ENCODE data around the gene MORN5.
"Not testable (repeated sequence)": the region's sequence is repeated elsewhere in the genome, so short reads cannot be mapped to it uniquely, and the experiment has no call there.

MORN5 gene

DNA sequence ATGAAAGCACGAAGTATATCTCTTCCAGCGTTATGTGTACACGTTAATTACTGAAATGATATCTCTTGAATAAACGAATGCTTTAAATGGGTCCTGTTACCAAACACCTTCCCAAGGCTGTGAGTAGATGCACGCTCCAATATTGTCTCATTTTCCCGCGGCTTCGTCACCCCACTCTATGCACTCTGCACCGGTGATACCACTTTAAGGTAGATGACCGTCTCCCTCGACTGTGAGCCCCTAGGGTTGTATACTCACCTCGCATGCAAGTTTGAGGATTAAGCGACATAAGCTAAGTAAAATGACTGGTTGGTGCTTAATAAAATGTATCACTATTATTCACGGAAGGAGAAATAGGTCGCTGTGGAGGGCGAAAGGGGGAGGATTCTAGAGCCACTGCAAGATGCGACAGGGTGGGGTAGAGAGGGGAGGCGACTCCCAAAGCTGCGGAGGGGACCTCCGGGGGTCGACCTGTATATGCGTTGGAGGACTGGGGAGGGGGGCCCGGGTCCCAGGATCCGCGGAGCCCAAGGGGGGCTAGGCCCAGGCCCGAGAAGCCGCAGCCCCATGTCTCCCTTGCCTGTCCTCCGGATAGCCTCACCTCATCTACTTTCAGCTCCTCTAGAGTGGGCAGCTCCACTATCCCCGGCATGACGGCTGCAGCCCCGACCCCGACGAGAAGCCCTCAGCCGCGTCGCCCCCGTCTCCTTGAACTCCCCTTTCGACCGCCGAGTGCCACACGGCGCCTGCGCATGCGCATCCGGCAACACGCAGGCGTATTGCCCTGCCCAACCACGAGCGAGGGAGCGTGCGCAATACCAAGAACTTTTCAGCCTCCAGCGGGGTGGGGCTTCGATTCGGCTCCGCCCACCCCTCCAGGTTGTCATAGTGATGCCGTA is at the start of gene MORN5, which contains the start of gene NDUFA8:
MORN5 (plus strand) TSS at position 883 of the 899 bp plus-strand sequence. CDS start 65 bp downstream, outside the sequence.
NDUFA8 (minus strand) TSS at position 754 of the 899 bp plus-strand sequence; CDS start at position 652, 102 bp downstream.
- DNase-seq: peak; percentile 95

DNA sequence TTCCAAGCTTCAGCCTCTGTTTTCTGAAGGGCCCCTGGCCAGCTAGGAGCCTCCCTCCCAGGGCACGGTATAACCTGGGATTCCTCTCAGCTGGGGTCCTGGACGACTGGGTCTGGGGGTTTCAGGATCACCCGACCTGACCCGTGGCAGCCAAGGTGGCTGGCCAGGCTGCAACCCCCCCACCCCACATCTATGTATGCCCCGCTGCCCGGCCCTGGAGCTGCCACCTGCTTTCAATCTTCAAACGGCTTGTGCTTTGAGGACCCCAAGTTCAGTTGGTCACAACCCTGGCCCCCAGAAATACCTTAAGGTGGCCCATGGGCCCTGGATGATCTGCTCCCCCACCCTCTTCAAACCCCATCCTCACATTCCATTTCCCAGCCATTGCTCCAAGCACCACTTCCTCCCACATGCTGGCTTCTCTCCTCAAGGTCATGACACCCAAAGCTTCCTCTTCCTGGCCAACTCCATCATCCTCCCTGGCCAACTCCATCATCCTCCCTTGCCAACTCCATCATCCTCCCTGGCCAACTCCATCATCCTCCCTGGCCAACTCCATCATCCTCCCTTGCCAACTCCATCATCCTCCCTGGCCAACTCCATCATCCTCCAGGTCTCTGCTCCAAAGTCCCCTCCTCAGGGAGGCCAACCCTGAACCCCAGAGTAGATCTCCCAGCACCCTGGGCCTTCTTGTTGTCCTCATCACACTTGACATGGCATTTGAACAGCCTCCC is 49.4 kb upstream of the MORN5 start:
- no peak for DNase-seq

DNA sequence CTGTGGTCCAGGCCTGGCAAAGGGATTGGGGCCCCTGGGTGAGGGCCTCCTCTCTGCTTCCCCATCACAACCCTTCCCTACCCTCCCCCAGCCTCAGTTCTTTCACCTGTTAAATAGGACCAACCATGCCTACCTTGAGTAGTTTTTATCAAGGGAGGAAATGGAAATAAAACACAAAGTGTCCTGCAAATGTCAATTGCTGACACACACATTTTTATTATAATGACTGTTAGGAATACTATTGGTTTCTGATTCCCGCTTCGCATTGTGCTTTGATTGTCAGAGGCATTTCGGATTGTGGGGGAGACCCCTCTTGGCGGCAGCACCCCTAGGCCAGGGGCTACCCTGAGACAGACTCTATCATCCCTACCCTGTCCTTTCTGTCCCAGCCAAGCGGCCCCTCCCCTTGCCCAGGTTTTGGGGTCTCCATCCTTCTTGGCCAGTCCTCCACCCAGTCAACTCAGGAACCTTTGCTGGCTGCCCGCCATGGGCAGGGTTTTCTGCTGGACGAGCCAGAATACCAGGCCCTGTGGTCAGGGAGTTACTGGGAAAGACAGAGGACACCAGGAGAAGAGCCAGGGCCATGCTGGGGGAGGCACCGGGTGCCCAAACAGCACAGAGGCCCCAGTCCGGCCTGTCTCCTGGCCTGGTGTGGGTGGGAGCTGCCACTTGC is 48.2 kb upstream of the MORN5 start:
- DNase-seq: no peak

DNA sequence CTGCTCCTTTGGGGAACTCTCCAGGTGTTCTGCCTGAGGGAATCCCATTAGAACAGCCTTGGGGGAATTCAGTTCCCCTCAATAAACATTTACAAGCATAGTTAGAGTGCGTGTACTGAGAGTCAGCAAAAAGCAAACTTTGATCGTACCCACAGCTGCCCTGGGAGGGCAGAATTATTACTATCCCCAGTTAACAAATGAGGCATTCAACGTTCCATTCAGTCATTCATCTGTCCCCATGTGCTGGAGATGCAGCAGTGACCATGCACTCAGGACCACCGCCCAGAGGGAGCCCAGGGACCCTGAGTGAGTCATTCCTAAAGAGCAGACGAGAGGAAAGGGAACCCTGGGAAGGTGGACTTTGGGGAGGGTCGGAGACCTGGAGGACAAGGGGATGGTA is 47.5 kb upstream of the MORN5 start:
- no peak for DNase-seq

DNA sequence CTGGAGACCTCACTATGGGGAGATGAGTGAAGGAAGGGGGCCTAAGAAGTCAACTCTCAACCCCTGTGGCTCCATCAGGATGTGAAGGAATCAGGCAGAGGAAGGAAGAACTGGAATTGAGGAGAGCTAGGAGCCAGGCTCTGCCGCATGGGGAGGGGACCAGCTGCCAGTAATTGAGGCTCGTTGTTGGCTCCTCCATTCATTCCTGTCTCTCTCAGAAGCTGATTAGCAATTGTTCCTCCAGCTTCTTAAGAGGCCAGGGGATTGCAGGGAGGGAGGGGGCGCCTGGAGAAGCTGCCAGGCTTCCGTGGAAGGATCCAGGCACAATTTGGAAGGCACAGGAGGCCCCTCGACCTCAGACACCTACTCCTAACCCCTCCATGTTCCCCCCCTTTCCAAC is 46.1 kb upstream of the MORN5 start:
- no peak for DNase-seq

DNA sequence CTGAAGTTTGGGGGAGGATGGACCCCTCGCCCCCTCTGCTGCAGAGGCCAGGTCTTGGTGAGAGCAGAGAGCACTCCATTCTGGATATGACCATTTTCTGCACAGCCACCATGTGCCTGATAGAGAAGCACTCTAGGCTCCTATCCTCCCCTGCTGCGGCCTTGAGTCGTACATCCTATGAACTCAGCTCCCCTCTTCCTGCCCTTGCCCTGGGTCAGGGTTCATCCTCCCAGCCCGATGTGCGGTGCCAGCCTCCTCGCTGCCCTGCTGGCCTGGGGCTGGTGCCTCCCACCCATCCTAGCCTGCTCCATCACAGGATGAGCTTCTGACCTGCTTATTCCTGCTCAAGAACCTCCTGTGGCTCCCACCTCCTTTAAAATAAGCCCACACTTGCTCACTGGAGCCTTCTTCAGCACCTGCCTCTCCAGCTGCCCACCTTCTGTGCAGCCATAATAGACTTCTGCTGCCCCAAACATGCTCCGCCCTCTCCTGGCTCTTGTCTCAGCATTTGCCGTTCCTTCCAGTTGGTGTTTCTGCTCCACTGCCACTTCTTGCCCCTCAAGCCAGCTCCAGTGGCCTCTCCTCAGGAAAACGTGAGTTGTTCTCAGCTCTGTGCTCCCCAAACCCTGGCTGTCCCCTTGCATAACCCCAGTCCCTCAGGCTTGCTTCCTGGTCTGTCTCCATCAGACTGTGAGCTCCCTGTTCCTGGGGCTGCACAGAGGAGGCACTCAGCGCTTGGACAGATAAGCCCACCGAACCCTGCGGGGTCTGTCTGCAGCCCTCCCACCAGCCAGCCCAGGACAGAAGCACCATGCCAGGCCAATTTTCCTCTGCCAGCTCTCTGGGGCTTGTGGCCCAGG is 44.3 kb upstream of the MORN5 start:
- no peak for DNase-seq

DNA sequence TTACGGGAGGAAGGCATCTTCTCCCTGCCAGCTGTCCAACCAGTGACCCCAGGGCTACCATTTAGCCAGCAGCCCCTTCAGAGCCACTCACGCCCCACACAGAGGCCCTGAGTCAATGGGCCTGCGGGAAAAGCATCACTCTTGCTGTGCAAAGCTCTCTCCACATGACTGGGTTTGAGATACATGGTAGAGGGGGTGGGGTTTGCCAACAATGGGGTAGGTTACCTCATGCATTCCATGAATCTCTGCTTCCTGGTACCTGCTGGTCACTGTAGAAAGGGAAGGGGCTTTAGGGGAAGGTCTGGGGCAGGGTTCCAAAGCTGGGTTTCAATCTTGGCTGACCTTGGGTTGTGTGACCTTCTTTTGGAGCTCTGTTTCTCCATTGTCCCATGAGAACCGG is 43.7 kb upstream of the MORN5 start:
- DNase-seq: no peak

DNA sequence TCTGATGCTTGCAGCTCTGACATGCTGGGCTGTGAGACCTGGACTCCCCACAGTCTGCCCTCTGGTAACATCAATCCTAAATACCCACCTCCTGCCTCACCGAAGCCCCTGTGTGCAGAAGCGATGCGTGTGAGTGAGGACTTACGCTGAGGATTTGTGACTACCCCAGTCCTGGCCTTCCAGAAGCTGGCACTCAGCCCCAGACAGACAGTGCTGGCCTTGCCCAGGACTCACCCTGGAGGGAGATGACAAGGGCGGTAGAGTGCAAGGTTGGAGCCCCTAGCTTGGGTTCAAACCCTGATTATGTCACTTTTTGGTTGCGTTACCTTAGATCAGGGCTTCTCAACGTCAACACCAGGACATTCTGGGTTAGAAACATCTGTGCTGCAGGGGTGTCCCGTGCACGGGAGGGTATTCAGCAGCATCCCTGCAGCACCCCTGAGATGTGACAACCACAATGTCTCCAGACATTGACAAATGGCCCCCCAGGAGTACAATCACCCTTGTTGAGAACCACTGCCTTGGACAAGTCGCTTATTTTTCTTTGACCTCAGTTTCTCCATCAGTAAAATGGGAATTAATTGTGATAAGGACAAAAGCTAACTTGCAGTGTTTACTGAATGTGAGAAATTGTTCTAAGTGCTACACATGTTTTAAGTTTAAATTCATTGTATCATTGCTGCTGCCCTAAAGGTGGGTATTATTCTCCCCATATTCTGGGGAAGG is 43.1 kb upstream of the MORN5 start:
- DNase-seq: no peak

DNA sequence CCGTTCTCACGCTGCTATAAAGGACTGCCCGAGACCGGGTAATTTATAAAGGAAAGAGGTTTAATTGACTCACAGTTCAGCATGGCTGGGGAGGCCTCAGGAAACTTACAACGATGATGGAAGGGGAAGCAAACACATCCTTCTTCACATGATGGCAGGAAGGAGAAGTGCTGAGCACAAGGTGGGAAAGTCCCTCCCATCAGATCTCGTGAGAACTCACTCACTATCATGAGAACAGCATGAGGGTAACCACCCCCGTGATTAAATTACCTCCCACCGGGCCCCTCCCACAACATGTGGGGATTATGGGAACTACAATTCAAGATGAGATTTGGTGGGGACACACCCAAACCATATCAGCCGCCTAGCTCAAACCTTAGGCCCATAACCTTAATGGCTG is 42.5 kb upstream of the MORN5 start:
- not testable (repeated sequence) for DNase-seq

DNA sequence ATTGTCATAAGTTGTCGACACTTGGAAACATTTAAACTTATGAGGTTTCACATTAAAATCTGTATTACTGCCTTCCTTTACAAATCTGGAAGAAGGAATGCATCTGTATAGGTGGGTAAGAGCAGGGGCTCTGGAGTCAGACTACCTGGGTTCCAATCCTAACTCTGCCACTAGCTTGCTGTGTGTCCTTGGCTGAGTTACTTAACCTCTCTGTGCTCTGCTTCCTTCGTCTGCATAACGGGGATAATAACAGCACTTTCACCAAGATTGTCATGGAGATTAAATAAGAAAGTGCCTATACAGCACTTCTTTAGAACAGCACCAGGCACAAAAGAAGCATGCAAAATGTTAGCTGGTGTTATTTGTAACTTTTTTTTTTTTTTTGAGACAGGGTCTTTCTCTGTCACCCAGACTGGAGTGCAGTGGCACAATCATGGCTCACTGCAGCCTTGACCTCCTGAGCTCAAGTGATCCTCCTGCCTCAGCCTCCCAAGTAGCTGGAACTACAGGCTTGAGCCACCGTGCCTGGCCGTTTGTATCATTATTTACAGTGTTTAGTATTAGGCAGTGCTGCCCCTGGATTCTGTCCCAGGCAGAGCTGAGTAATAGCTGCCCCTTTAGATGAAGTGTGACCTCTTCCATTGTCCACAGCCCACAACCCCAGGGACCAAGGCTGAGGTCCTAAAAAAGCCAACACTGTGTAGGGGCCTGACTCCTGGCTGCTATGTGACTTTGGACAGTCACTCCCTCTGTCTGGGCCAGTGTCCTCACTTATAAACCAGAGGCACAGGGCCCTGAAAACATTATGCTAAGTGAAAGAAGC is 41.2 kb upstream of the MORN5 start:
- no peak for DNase-seq

DNA sequence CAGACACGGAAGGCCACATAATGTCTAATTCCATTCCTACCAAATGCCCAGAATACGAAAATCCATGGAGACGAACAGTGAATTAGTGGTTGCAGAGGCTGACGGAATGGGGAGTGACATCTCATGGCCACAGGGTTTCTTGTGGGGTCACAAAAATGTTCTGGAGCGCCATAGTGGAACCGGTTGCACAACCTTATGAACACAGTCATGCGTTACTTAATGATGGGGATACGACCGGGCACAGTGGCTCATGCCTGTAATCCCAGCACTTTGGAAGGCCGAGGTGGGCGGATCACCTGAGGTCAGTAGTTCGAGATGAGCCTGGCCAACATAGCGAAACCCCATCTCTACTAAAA is 40.6 kb upstream of the MORN5 start:
- no peak for DNase-seq

DNA sequence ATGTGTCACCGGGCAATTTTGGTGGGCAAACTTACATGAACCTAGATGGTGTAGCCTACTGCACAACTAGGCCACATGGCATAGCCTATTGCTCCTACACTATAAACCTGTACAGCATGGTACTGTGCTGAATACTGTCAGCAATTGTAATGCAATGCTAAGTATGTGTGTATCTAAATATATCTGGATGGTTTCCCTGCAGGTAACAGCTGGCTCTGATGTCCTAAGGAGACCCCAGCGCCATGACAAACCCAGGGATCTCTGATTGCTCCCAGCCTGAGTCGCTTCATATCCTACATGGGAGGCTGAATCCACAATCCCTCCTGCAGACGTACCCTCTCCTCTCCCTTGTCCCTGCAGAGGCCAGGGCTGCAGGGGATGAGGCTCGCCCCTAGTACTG is 40.0 kb upstream of the MORN5 start:
- no peak for DNase-seq

DNA sequence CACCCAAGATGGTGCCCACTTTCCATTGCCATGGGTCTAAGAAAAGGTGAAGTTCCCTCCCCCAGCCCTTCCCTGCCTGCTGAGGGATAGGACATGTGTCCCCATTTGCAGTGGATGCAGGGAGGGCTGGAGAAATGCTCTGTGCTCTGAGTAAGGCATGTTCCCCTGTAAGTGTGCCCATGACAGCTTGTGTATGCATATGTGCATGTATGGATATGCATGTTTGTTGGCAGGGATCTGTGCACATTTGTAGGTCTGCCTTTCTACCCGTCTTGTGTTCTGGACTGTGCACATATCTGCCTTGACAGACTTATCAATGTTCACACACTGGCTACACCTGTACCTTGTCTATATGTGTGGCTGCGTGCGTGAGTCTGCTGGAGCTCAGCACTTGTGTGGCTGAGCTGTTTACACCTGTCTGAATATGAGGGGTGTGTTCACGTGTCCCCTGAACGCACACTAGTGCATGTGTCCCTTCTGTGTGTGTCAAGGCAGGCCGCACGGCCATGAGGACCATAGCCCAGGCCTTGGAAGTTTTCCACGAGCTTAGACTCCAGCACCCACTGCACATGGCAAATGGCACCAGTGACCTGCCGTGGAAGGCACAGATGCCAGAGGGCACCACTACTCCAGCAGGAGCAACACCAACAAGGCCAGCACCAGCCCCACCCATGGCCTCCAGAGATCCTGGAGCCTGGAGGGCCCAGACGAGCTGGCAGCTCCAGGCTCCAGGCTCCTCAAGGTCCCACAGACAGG is 39.2 kb upstream of the MORN5 start:
- DNase-seq: no peak

DNA sequence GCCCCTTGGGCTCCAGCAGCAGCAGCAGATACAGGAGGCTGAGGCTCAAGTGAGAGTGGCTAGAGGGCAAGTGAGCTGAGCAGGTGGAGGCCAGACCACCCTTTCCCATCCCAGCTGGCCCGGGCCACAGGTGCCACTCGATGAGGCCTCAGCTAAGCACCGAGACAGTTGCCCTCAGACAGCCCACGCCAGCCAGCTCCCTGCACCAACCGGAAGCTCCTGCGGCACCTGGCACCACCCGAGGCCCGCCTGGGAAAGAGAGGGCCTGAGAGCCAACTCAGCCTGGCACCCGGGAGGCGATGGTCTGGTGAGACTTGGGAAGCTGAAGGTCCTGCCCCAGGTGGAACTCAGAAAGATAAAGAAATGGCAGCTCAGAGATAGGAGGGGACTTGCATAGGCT is 38.3 kb upstream of the MORN5 start:
- DNase-seq: no peak

DNA sequence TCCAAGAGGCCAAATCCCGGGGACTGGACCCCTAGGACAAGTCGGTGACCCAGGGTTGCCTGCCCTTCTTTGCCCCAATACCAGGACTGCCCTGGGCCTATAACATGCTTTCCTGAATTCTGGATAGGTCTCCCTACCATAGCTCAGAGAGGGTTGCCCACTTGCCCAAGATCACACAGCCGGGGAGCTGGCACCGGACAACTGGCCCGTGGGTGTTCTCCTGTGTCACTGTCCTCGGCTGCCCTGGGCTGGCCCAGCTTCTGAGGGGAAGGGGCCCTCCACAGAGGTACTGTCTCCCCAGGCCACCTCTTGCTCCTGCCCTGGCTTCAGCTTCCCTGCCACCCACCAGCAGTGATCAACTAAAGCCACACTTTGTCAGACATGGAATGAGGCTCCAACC is 37.8 kb upstream of the MORN5 start:
- no peak for DNase-seq

DNA sequence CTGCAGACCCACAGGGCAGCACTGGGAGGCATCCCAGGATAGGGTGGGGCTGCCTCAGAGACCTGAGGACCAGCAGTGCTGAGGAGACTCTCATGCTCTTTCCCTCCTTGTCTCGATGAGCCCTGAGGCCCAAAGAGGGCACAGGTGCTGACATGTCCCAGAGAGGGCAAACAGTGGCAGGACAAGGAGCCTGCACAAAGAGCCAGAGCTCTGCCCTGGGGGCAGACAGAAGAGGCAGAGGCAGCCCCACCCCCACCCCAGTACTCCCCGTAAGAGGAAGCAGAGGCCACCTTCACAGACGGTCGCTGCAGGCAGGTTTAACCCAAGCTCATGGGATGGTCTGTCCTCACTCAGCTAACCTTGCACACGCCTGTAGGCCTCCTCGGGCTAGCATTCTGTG is 37.2 kb upstream of the MORN5 start:
- DNase-seq: no peak

DNA sequence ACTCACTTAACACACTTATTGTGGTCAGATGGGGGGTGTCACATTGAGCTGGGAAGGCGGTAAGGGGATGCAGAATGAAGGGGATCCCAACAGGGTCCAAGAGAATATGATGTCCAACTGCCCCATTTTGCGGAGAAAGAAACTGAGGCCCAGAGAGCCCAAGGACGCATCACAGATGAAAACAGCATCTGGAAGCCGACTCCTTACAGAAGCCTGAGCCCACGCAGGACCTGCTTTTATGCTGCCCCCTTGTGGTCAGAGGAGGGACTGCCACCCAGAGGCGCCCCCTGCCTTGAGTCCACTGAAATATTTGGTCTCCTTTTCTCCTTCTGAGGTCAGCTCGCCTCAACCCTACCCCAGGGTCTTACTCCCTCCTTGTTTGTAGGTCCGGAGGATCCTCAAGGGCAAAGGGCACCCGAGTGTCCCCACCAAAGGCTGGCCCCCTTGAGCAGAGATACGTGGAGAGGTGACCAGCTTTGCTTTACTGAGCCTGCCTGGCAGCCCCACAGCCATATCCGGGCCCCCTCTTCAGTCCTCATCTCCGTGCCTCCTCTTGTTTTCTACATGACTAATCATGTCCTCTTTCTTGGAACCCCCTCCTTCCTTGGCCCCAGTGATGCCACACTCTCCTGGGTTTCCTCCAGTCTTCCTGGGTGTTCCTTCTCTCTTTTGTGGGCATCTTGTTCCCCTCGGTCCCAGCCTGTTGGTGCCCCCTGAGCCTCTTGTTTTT is 36.6 kb upstream of the MORN5 start:
- peak; percentile 50 for DNase-seq

DNA sequence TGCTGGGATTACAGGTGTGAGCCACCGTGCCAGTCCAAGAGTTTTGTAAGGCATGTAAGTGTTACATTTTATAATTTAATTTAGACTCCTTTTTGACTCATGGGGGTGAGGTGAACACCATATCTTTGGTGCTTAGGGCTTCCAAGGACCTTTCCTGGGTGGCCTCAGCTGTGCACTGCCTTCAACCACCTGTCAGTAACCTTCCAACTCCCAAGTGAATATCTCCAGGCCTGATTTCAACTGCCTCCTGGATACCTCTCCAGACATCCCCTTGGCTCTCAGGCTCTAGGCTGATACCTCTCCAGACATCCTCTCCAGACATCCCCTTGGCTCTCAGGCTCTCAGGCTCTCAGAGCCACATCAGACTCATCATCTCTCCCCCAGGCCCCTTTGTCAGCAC is 35.7 kb upstream of the MORN5 start:
- no peak for DNase-seq

DNA sequence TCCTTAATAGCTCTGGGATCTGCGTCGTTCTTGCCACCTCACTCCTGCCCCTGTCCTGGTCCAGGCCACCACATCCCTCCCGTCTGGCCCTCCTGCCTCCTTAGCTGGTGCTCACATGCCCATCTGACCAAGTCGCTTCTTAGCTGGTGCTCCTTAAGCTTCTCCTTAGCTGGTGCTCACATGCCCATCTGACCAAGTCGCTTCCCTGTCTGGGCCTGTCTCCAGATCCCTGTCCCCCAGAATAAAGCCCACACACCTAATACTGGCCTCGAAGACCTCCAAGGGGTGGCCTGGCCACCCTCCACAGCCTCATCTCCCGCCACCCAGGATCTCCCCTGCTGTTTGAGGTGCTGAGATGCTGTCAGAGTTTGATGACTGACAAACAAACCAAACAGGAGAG is 35.2 kb upstream of the MORN5 start:
- no peak for DNase-seq

DNA sequence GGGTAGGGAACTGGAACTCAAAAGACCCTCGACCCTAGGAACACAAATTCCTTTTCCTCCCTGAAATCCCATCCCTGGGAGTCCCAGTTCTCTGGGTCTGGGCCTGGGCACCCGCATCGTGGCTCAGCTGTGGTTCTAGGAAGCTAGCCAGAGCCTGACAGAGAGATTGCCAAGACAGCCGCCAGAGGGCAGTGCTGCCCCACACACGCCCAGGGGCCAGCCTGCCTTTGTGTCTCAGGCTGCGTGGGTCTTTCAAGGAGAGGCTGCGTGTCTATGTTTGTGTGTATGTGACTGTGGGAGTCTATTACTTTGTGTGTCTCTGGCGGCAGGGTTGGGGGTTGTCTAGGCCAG is 34.6 kb upstream of the MORN5 start:
- DNase-seq: peak; percentile 70

Data from activated CD4-positive, alpha-beta T cell treated with anti-CD3 and anti-CD28 coated beads for 1 hour (primary cell).